GM21737 (cell line): Measurements from ENCODE around the gene LMTK2.

Experiments used
- ATAC-seq: cut with Tn5 transposase; IDR thresholded peaks from one replicate; pipeline ENCODE4 v1.9.1; 2021; ENCODE audit warnings: mild to moderate bottlenecking, moderate library complexity; ENCODE audit not compliant: unreplicated experiment

LMTK2 gene

DNA sequence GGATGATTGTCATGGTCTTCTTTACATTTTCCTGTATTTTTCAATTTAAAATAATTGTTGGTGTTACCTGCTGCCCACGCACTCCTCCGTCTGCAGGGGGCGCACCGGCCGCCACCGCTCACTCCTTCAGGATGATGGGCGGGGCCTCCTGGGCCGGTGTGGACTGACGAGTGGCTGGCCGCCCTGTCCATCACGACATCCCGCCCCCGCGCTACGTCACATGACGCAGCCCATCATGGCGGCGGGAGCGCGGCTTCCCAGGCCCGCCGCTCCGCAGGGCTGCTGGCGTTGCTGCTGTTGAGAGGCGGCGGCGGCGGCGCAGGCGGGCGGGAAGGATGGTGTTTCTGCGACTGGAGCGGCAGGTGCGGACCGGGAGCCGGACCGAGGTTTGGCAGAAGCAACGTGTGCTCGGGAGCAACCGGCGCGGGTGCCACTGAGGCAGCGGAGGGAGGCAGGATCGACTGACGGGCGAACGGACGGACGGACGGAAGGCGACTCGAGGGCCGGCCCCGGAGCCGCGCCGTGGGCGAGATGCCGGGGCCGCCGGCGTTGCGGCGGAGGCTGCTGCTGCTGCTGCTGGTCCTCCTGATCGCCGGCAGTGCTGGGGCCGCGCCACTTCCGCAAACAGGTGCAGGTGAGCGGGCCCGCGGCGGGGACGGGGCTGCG lies at the start of gene LMTK2:
TSS of gene LMTK2 (plus strand) at position 216 of the 666 bp plus-strand sequence. CDS start at position 532, 316 bp downstream.
- ATAC-seq: peak; percentile 99

DNA sequence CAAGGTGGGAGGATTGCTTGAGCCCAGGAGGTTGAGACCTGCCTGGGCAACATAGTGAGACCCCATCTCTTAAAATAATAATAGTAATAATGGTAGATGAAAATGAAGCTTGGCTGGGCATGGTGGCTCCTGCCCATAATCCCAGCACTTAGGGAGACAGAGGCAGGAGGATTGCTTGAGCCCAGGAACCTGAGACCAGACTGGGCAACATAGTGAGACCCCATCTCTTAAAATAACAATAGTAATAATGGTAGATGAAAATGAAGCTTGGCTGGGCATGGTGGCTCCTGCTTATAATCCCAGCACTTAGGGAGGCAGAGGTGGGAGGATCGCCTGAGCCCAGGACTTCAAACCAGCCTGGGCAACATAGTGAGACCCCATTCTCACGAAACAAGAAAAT lies 49.5 kb upstream of the LMTK2 start:
- no peak for ATAC-seq

DNA sequence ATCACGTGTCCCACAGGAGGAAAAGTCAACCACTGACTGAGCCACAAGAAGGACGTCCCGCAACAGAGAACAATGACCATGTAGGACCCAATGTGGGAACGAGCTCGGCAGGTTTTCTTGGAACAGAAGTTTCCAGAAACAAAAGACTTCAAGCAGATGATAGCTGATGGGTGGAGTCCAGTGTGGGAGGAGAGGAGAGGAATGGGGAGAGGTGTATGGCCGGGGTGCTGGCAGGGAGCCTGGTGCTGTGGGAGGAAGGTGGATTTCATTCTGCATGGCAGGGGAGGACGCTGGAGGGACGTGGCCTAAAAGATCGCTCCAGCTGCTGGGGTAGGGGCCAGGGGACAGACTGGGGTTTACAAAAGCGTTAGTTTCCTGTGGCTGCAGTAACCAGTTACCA lies 48.5 kb upstream of the LMTK2 start:
- no peak for ATAC-seq

DNA sequence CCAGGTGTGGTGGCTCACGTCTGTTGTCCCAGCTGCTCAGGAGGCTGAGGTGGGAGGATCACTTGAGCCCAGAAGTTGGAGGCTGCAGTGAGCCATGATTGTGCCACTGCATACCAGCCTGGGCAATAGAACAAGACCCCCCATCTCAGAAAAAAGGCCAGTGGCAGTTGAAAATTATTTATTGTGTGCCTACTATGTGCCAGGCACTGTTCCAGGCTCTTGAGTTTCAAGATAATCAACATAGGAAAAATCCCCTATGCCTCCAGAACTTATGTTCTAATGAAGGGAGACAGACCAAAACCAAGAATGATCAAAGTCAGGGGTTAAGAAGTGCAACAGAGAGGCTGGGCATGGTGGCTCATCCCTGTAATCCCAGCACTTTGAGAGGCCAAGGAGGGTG lies 42.4 kb upstream of the LMTK2 start:
- ATAC-seq: no peak

DNA sequence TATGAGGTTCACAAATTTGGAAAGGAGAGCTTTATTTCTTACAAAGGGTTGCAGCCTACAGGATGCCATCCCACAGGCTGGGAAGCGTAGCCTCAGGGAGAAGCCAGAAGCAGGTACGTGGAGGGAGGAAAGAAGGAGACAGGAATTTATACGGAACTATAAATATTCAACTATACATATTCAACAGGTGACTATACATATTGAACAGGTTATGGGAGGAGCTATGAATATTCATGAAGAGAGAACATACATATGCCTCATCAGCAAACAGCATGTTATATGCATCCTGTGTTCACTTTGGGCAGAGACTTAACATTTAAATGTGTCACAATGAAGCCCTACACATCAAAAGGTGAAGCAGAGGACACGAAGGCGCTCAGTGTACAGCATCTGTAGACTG lies 40.5 kb upstream of the LMTK2 start:
- no peak for ATAC-seq

DNA sequence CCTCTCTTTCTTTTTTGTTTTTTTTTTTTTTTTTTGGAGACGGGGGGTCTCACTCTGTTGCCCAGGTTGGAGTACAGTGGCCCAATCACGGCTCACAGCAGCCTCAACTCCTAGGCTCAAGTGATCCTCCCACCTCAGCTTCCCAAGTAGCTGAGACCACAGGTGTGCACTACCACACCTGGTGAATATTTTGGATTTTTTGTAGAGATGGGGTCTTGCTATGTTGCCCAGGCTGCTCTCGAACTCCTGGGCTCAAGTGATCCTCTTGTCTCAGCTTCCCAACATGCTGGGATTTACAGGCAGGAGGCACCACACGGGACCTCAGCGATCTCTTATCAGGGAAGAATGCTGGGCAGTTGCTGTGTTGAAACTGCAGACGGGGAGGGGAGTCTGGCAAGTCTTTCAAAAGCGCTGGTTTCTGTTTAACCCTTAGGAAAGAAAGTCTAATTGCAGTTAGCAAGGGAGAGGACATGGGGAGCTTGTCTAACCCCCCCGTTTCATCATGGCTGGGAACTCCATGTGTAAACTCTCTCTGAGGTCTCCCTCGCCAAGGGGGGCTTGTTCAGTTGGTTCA lies 39.6 kb upstream of the LMTK2 start:
- ATAC-seq: no peak

DNA sequence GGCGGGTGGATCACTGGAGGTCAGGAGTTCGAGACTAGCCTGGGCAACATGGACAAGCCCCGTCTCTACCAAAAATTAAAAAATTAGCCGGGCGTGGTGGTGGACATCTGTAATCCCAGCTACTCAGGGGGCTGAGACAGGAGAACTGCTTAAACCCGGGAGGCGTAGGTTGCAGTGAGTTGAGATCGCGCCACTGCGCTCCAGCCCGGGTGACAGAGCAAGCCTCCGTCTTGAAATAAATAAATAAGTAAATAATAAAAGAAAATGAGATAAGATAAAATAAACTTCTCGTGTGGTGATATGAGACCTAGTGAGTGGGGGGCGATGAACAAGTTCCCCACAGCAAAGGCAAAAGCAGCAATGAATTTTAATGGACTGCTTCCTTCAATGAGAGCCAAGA lies 33.6 kb upstream of the LMTK2 start:
- ATAC-seq: no peak

DNA sequence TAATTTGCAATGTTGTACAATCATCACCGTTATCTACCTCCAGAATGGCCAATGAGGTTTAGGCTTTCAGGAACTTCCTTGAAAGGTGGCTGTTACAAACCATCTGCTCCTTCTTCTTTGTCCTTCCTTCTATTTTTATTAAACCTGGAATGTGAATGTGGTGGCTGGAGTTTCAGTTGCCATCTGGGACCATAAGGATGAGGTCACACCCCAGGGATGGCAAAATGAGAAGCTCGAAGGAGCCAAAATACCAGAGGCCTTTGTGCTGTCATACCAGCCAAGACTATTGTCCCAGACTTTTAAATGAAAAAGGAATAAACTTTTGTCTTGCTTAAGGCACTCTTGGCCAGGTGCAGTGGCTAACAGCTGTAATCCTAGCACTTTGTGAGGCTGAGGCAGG lies 30.9 kb upstream of the LMTK2 start:
- ATAC-seq: no peak

DNA sequence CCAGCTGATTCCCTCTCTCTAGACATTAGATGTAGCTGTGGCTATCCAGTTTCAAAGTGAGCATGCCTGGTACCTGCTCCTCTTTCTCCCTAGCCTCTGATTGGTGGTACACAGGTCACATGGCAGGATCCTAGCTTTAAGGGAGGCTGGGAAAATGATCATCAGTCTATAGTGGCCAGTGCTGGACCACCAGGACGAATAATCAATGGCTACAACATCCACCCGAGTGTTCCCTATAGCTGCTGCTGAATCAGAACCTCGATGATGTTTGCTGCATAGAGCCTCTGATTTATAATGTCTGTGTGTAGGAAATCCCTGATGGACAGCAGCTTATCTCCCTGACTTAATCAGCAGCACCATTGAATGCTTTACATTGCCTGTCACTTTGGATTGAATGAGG lies 28.9 kb upstream of the LMTK2 start:
- no peak for ATAC-seq

DNA sequence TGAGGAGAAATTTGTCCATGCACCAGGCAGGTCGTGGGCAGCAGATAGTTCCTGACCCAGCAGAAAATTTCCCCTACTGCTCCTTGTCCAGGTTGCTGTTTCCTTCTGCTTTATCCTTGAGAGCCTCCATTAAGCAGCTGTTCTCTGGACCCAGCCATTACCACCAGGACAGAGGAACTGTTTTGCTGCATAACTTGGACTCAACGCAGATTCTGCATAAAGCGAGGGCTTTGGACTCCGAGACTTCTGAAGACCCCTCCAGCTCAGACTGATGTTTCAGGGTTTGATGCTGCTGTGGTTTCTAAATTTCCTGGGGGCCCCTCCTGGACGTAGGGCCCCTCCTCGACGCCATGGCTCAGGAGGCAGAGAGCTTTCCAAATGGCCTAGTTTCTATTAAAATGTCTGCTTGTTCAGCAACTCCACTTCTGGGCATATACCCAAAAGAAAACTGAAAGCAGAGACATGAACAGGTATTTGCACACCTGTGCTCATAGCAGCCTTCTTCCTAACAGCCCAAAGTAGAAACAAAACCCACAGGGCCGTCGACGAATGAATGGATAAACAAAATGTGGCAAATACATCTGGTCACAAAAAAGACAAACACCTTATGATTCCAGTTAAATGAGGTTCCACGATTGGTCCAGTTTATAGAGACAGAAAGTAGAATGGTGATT lies 28.3 kb upstream of the LMTK2 start:
- no peak for ATAC-seq

DNA sequence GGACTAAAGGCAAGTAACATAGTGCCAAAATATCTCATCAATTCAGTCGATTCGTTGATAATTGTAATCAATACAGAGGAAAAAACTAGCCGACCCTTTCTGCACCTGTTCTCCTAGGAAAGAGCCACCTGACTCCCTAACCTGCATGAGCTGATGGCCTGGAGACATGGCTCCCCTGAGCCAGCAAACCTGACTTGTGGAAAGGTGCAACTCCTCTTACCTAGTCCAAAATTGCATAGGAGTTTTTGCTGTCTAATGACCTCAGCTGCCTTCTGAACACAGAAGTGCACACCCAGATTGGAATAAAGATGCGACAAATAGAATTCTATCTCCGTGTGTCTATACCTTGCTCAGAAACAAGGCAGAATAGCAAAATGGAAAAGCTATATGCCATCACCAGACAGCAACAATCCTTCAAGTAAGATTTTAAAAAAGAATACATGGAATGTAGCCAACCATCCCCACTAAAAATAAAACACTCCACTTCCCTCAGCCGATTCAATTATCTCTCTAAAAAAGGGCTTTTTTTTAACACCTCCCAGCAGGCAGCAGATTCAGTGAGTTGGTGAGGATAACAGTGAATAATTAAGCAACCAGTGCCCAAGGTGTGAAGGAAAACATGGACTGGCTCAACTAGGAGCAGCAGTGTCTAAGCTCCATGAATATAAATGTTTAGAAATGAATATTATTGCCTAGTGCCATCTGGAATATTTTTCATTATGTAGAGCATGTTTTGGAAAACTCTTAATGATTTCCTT lies 26.6 kb upstream of the LMTK2 start:
- no peak for ATAC-seq

DNA sequence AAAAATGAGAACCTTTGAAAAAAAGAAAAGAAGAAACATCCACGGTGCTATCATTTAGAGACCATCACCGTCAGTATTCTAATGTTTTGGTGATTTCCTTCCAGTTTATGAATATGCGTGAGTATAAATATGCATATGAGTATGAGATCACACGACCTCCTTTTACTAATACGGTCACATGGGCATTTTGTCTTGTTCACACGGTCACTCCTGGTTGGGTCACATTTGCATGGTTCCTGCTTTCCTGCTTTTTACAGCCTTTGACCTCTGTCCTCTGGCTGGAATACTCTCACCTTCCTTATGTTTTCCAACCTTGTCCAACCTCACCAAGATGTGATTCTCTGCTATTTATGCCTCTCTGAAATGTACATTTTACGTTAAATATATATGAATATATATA lies 25.3 kb upstream of the LMTK2 start:
- no peak for ATAC-seq

DNA sequence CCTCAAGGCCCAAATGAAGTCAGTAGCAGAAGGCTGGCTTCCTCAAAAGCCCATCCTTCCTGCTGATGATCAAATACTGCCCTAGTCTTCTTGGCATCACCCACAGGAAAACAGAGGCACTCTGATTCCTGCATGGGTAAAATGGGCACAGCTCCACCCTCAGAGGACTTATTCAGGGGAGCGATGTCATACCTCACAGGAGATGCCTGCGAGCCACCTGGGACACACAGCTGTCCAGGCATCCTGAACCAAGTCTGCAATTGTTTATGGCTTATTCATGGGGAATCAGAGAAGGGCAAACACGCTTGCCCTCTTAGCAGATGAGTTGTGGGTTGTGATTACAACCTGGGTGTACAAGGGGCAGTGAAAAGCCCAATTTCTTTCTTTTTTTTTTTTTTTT lies 22.0 kb upstream of the LMTK2 start:
- no peak for ATAC-seq

DNA sequence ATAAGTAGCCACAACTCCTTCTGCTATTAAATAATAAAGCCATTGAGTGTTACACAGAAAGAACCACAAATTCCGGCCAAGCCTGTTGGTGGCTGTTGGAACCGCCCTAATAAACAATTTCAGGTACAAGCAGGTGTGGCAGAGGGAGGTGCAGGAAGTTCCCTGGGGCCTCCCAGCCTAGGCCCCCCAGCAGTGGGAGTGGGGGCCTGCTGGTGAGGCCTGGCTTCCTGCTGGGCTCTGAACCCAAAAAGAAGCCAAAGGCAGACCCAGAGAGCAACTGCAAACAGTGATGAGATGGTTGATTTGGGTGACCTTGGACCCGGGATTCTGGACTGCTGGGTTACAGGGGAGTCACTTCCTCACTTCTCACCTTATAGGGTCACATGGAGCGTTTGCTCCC lies 21.0 kb upstream of the LMTK2 start:
- ATAC-seq: no peak

DNA sequence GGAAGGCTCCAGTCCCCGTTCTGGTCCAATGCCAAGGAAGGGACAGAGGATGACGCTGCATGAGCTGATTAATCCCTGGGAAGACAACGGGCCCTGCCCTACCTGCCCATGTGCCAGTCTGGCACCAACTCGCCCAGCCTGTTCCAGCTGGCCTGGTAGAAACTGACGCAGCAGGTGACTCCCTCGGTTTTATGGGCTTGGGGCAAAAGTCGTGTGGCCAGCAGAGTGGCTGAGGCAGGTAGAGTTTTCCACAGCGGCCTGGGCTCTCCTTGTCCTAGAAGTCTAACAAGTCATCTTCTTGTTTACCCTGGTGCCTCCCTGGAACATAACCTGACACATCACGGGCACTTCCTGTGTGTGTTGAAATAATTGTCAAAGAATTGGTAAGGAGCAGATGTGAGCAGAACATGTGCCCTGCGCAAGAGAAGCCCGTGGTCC lies 20.4 kb upstream of the LMTK2 start:
- no peak for ATAC-seq

DNA sequence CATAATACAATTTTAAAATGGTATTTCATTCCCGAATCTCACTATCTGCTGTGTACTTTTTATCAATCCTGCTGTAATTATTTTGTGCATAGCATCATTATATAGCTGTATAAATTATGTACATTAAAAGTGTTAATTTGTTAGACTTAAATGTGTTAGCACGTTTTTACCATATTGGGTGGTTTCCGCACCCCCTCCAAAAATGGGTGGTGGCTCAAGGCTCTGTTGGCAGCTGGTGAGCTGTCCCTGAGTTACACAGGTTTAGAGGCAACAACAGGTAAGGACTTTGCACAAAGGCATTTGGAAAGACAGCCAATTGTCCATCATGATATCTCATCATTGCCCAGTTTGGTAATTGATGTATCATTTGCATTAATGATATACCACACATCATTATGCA lies 18.6 kb upstream of the LMTK2 start:
- no peak for ATAC-seq

DNA sequence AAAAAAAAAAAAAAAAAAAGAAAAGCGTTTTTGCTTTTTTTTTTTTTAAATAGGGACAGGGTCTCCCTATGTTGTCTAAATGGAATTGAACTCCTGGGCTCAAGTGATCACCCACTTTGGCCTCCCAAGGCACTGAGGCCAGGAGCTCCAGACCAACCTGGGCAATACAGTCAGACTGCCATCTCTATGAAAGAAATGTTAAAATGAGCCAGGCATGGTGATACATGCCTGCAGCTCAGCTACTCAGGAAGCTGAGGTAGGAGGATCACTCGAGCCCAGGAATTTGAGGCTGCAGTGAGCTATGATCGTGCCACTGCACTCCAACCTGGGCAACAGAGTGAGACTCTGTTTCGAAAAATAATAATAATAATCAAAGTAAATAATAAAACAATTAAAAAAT lies 16.5 kb upstream of the LMTK2 start:
- no peak for ATAC-seq

DNA sequence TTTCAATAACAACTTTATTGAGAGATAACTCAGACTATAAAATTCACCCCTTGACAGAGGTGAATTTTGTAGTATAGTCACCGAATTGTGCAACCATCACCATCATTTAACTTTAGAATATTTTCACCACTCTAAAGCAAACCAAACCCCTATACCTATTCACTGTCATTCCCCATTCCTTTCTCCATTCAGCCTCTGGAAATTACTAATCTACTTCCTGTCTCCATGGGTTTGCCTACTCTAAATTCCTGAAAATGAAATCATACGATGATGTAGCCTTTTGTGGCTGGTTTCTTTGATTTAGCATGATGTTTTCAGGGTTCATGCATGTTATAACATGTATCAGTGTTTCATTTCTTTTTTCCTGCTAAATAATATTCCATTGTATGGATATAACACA lies 15.6 kb upstream of the LMTK2 start:
- no peak for ATAC-seq

DNA sequence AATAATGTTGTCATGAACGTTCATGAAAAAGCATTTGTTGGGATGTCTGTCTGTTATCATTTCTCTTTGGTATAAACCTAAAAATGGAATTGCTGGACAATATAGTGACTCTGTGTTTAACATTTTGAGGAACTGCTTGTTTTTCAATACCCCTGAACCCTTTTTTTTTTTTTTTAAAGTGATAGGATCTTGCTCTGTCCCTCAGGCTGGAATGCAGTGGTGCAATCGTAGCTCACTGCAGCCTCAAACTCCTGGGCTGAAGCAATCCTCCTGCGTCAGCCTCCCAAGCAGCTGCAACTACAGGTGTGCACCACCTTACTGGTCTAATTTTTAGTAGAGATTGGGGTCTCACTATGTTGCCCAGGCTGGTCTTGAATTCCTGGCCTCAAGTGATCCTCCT lies 15.1 kb upstream of the LMTK2 start:
- ATAC-seq: no peak

DNA sequence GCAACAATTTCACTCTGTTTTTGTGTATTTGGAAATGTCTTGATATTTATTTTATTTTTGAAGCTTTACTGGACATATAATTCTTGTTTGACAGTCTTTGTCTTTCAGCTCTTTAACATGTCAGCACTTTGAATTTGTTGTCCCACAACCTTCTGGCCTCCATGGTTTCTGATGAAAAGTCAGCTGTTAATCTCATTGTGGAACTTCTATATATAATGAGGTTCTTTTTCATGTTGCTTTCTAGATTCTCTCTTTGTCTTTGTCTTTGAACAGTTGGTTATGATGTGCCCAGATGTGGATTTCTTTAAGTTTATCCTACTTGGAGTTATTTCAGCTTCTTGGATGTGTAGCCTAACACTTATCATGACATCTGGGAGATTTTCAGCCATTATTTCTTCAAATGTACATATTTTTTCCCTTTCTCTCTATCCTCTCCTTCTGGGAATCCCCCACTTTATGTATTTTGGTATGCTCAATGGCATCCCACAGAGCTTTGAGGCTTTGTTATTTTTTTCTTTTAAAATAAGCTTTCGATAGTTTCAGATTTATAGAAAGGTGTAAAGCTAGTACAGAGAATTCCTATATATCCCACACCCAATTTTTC lies 9.5 kb upstream of the LMTK2 start:
- ATAC-seq: no peak

DNA sequence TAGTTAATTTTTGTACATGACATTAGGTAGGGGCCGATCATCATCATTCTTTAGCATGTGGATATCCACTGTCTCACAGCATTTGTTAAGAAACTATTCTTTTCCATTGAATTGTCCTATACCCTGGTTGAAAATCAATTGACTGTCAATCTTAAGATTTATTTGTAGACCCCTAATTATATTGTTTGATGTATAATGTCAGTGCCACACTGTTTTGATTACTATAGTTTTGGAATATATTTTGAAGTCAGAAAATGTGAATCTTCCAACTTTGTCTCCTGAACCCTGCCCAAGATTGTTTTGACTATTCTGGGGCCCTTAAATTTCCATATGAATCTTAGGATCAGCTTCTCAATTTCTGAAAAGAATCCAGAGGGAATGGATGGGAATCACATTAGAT lies 6.6 kb upstream of the LMTK2 start:
- no peak for ATAC-seq
